Testis (tissue), 2 donors: Measurements from ENCODE around the gene CCDC127.
"Not testable (repeated sequence)": the region's sequence is repeated elsewhere in the genome, so short reads cannot be mapped to it uniquely, and the experiment has no call there.

ENCODE experiments used
- CTCF ChIP-seq, 3 experiments: fragments of 450-650 bp in 2 of 3; fragments of 200-600 bp in 1 of 3; sonication (generic) in 1 of 3; IDR thresholded peaks; one replicate each; pipeline ENCODE4 v1.5.1; 2016 to 2019; ENCODE audit warnings: antibody characterized with exemption in 3 of 3, mild to moderate bottlenecking in 2 of 3, moderate library complexity in 1 of 3
- POLR2A ChIP-seq: fragments of 450-650 bp; IDR thresholded peaks from one replicate; pipeline ENCODE4 v1.6.1; 2017; ENCODE audit warnings: antibody characterized with exemption, mild to moderate bottlenecking, moderate library complexity

DNA sequence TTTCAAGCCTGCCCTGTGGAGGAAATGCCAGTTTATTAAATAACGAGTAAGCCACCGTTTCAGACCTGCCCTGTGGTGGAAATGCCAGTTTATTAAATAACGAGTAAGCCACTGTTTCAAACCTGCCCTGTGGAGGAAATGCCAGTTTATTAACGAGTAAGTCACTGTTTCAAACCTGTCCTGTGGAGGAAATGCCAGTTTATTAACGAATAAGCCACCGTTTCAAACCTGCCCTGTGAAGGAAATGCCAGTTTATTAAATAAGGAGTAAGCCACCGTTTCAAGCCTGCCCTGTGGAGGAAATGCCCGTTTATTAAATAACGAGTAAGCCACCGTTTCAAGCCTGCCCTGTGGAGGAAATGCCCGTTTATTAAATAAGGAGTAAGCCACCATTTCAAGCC lies 34.0 kb upstream of the CCDC127 start:
- not testable (repeated sequence) for TF ChIP-seq CTCF (IDR thresholded peaks at IDR 0.05); POLR2A
